ENCODE data around the gene C12orf42.

DNA sequence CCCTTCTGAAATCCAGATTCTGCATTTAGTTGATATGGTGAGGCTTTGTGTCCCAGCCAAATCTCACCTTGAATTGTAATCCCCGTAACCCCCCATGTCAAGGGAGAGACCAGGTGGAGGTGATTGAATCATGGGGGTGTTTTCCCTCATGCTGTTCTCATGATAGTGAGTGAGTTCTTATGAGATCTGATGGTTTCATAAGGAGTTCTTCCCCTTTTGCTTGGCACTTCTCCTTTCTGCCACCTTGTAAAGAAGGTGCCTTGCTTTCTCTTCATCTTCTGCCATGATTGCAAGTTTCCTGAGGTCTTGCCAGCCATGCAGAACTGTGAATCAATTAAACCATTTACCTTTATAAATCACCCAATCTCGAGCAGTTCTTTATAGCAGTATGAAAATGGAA, 23.1 kb upstream of the C12orf42 start:
- TF ChIP-seq, protein P1, sequence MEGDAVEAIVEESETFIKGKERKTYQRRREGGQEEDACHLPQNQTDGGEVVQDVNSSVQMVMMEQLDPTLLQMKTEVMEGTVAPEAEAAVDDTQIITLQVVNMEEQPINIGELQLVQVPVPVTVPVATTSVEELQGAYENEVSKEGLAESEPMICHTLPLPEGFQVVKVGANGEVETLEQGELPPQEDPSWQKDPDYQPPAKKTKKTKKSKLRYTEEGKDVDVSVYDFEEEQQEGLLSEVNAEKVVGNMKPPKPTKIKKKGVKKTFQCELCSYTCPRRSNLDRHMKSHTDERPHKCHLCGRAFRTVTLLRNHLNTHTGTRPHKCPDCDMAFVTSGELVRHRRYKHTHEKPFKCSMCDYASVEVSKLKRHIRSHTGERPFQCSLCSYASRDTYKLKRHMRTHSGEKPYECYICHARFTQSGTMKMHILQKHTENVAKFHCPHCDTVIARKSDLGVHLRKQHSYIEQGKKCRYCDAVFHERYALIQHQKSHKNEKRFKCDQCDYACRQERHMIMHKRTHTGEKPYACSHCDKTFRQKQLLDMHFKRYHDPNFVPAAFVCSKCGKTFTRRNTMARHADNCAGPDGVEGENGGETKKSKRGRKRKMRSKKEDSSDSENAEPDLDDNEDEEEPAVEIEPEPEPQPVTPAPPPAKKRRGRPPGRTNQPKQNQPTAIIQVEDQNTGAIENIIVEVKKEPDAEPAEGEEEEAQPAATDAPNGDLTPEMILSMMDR (IDR thresholded peaks at IDR 0.05): no peak
- TF ChIP-seq POLR2AphosphoS5 (IDR thresholded peaks at IDR 0.05) (no peak), POLR2A (IDR thresholded peaks at IDR 0.05) (no peak)

All from upper lobe of left lung (tissue), 4 donors.